GM19025 (cell line): ENCODE results near the gene RBFOX2.
"Not testable (repeated sequence)": the region's sequence is repeated elsewhere in the genome, so short reads cannot be mapped to it uniquely, and the experiment has no call there.

Source experiments
- ATAC-seq: cut with Tn5 transposase; IDR thresholded peaks from one replicate; pipeline ENCODE4 v1.9.1; 2021; ENCODE audit warnings: mild to moderate bottlenecking, low read depth, moderate library complexity; ENCODE audit not compliant: unreplicated experiment

The RBFOX2 gene

DNA sequence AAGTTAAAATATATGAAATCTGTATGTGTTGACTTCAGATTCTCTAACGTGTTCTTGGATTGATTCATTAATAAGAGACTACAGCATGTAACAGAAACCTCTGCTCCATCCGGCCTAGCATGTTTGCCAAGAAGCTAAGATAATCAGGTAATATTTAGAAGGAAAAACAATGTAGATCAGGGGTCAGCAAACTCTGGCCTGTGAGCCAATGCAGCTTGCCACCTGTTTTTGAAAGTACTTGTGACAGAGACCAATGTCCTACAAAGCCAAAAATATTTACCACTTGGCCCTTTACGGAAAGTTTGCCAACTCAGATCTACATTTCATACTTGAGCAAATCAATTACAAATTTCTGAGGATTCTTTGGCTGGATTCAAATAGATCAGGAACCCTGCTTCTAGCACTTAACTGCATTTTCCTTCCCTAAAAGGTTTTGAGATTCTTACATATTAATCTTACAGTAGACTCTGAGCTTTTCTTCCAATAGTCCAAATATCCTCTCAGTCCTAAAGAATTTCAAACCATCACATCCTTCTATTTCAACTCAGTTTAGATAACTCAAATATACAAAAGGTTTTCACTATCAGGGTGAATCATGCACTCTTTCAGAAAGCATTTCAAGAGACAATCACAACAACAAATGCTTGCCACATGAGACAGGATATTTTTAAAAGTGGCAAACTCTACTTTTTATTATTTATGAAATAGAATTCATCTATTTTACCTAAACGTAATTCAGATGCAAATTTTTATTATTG lies 281.5 kb downstream of the RBFOX2 start:
- ATAC-seq = no peak

DNA sequence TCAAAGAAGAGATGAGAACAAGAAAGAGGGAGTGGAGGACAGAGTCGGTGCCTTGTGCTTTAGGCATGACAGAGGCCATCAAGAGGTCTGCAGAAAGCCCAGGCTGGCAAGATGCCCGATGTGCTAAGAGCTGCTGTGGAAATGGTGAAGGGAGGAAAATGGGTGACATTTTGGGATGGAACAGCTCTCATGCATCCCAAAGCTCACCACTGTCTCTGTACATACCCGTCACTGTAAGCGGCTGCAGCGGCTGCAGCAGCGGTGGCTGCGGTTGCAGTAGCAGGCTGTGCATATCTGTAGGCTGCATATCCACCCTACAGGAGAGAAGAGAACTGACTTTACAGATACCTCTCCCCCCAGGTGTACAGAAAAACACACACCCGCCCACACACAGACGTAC lies 282.4 kb downstream of the RBFOX2 start:
- ATAC-seq = no peak

DNA sequence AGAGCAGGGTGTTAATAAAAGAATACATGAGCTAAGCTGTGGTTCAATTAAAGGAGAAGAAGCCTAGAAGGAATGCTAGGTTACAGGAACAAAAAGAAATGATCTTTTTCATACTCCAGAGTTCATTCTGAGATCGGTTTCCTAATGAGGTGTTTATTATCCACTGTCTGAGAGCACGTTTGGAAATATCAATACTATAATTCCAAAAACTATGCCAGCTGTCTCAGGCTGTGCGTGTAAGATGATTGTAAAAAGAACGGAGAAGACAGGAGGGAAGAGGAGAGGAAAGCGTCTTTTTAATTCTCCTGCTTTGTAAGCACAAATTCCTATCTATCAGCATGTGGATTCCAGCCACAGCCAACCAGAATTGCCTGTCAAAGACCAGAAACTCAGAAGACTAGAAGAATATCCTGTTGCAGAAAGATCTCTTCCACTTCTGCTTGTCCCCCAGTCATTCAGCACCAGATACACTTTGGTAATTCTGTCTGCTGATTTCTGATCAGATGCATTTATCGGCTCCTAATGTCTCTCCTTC lies 285.2 kb downstream of the RBFOX2 start:
- ATAC-seq = no peak

DNA sequence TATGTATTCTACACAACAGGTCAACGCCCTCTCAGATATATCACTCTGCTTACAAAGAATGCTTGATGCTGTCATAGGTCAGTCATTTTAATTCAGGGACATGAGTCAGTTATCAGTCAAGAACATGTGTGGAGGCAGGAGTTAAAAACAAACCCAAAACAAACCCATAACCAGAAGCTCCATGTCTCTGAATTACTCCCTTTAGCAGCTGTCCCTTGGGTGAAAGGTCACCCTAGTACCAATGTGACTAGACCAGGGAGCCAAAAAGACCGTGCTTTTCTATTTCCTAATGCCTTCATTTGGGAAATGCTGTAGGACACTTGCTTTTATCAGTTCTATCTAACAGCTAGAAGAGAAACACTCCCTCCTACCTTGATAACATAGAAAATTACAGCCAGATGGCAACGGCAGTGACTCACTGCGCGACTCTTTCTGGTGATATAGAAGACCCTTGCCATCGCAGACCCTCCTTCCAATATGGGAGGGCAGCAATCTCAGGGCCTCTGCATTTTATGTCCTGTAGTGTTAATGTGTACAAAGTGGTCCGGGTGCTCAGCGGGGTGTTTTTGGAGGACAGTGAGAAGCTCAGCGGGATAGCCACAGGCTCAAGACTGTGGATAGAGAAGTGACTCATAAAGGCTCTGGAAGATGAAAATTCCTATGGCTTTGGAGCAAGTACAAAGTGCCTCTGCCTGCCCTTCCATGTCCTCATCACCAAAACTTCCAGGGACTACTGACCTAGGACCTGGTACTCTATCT lies 286.1 kb downstream of the RBFOX2 start:
- no peak for ATAC-seq

DNA sequence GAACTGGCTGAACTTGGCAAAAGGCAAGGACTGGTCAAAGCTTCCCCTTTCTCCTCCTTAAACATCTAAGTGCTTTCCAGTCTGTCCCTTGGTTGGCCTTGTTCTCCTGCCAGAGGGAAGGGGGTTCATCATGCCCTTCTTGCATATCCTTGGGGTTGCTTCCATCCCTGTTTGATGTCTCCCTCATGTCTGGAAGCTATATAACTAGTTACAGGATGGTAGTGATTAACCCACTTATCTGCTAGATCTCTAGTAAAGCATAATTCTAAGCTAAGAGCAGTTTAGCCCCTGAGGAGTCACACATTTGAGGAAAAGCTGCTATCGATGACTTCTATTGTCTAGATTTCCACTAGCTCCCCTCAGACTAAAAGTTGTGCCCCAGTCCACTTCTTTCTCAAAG lies 288.0 kb downstream of the RBFOX2 start:
- no peak for ATAC-seq

DNA sequence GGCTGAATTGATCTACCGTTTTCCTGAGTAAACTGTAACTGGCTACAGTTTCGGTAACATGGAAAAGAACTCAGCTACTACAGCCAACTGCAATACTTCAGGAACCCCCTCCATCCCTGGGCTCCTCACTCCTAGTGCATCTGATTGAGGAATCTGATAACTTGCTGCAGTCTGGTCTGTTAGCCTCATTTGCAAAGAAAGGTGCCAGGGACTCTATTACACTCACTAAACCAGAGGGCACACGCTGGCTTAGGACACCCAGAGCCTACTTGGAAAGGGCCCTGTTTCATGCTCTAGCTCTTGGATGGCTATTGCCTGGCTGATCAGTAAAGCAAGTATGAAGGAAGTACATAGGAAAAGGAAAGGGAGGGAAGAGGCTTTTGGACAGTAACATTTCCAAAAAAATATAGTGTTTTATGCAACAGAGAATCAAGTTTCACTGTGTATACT lies 288.7 kb downstream of the RBFOX2 start:
- ATAC-seq = no peak

DNA sequence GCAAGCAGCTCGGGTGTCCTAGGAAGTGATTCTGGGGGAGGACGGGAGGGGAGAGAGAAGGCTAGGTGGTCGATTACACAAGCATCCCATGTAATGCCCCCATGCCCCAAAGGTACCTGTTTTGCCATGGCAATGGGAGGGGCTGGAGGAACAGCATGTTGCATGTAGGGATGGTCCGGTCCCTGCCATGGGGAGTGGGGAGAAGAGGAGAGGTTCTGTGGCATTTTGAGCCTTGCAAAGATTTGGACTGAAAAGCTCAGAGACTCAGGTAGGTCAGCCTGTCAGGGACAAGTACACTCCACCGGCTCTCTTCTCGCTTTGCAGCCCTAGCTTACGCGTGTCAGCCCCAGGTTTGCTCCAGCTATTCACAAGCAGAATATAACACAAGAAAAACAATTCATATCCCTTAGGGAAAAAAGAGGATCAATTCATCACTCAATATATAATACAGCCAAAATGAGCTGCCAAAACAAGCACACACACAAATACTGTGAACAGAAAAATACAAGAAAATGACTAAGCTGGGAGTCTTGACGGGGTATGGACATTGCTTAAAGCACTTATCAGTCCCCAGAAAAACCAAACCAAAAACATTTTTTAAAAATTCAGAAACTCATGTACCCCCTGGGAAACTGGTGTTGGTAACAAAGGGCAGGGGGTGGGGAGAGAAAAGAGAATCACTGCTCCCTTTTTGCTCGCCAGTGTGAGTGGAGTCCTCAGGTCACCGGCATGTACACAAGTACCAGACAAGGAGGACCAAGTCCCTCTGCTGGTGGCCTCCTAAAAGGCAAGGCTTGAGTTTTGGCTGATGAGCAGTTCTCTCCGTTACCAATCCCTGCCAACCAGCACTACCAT lies 289.3 kb downstream of the RBFOX2 start:
- no peak for ATAC-seq

DNA sequence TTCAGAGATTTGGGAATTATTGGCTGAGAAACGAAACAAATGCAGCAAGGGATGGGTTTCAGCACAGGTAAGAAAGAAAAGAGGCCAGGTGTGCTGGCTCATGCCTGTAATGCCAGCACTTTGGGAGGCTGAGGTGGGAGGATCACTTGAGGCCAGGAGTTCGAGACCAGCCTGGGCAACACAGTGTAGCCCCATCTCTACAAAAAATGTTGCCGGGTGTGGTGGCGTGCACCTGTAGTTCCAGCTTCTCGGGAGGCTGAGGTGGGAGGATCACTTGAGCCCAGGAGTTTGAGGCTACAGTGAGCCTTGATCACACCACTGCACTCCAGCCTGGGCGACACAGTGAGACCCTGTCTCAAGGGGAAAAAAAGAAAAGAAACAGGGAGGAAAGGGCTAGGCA lies 290.7 kb downstream of the RBFOX2 start:
- ATAC-seq = not testable (repeated sequence)

DNA sequence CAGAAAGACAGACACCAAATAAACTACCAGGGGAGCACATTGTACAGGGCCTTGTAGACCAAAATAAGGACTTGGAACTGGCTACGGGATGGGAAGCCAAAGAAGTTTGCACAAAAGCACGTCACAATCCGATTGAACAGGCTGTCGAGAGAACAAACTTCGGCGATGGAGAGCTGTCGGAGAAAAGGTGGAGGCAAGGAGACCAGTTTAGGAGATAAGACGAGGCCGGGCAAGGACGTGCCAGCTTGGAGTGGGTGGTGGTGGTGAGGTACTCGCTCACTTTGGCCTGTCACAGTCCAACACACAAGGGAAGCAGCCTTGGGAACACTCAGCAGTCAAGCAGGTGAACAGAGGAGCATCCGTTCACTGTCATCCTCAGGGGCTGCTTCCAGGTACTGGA lies 291.9 kb downstream of the RBFOX2 start:
- ATAC-seq = no peak

DNA sequence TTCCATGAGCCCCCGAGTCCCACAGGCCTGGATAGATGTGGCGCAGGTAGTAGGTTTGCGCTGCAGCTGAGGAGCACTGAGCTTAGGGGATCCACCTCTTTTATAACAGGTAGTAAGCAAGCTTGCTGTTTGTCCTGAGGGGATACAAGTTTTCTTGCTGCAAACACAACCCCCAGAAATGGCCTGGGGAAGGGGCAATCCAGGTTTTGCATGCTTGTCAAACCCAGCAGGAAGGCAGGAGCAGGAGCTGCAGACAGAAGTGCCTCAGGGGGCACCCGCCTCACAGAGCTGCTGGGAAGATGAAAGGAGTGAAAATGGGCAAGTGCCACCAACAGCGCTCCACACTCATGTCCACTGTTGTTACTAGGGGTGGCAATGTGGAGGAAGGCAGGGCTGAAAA lies 292.5 kb downstream of the RBFOX2 start:
- ATAC-seq = no peak

DNA sequence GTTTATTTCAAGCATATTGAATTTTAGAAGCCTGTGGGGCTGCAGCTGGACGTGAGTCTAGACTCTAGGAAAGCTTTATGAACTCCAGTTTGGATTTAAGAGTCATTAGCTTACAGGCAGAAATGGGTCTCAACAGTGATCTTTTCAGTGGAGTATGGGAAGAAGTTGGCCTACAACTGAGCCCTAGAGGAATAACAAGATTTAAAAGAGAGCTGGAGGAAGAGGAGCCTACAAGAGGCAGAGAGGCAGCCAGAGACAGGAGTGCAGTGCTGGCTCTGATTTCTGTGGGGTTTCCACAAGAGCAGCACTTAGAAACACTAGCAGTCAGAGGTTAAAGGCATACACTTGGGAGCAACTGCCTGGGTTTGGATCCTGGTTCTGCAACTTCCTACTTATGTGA lies 293.1 kb downstream of the RBFOX2 start:
- ATAC-seq = no peak

DNA sequence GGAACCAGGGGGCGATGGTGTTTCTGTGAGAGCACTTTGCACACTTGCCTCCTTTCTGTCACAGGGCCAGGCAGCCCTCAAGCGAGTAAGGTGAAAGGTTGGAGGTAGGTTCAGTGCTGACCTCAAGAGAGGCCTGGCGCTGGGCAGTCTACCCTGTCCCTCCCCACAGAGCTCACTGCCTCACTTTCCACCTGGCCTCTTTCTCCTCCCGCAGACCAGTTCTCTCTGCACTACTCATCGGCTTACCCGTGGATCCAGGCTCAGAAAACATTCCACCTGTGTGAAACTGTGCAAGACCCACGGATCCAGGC lies 294.2 kb downstream of the RBFOX2 start:
- no peak for ATAC-seq

DNA sequence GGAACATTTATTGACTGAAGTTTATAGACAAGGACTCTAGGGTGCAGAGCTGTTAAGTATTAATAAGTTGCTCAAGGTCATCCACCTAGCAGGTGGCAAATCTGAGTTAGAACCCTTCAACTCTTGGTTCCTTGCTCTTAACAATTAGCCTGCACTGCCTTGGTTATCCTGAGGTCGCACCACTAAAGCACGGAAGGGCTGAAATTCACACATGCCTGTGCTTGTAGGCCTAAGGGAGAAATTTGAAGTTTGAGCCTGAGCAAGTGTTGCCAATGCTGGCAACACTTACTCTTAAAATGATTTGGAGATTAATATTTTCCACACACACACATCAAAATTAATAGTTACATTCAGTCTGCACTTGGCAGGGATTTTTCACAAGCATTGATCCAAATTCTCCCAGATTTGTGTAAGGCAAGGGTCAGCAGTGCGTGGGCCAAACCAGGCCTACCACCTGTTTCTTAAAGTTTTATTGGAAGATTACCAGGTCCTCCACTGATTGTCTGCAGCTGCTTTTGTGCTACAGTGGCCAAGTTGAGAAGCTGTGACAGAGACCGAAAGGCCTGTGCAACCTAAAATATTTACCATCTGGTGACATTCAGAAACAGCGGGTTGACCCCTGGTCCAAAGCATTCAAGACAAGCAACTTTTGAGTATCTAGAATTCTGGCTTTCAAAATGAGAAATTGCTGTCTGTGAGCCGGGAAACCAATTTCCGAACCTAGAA lies 294.7 kb downstream of the RBFOX2 start:
- no peak for ATAC-seq

DNA sequence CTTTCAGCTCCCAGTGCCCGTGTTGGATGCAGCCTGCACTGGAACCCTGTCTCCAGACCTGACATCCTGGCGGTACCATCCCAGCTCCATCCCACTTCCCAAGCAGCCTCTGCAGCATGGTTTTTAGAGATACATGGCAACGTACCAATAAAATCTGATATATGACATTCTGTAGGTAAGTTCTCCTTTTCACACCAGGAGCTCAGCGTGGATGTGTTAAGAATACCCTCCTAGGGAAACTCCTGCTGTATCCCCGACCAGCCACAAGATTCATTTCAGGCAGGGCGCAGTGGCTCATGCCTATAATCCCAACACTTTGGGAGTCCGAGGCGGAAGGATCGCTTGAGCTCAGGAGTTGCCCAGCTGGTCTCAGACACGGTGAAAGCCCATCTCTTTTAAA lies 295.6 kb downstream of the RBFOX2 start:
- ATAC-seq = no peak

DNA sequence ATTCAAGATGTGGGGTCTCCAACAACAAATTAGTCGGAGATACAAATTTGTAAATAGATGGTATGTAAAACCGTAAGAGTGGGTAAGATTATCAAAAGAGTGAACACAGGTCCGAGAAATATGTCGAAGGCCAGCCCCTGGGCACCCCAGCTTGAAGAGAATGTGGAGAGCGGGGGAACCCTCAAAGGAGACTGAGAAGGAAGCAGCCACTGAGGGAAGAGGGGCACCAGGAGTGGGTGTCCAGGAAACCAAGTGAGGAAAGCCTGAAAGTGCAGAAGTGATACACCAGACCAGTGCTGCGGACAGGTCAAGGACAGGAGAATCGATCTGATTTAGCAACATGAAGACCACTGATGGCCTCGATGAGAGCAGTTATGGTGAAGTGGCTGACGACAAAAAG lies 296.5 kb downstream of the RBFOX2 start:
- no peak for ATAC-seq

DNA sequence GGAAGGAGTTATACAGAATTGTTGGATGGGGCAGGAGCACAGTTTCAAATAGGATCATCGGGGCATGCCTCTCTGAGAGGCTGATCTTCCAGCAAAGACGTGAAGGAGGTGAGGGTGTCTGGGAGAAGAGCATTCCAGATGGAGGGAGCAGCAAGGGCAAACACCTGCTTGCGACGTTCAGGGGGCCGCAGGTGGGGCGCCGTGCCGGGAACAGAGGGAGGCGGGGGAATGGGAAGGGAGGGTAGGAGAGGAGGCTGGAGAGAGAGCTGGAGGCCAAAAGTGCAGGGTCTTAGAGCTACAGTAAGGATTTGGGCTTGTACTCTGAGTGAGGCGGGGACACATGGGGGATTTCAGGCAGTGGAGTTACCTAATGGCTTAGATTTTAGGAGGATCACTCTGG lies 297.3 kb downstream of the RBFOX2 start:
- no peak for ATAC-seq

DNA sequence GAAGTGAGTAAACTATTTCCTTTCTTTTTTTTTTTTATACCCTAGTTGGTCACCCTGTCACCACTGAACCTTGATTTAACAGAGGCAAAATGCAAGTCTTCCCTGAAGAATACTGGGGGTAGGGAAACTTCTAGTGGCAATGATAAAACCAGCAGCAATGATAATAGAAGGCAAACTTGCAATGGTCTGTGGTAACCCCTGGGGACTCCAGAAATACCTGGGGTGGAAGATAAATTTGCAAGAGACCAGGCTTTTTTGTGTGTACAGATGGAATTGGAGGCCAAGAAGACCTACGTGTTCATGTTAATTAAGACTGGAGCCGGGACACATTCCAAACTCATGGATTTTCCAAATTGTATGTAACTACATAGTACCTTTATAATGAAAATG lies 299.3 kb downstream of the RBFOX2 start:
- no peak for ATAC-seq

DNA sequence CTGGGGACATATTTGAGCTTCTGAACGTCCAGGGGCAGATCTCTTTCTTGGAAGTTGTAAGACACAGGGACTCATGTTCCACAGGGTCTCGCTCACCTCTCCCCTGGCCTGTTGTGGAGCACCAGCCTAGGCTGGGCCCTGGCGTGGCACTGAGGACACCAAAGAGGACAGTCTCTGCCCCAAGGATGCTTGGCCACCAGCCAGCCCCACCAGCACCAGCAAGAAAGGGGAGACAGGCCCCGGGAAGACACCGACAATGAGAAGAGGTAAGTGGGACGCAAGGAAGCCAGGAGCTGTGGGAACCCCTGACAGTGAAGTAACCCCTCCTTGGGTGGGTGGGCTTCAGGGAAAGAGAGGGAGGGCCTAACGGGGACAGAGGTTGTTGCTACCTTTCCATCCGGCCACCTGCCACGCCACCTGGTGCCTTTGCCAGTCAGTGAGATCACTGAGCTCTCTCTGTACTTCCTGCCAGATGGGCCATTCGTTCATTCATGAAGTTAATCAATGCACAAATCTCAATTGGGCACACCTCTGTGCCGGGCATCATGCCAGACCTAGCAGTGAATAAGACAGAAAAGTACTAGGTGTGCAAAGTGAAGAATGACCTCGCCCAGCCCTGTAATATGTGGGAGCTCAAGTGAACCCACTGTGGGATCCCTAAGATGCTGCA lies 299.9 kb downstream of the RBFOX2 start:
- ATAC-seq = no peak

DNA sequence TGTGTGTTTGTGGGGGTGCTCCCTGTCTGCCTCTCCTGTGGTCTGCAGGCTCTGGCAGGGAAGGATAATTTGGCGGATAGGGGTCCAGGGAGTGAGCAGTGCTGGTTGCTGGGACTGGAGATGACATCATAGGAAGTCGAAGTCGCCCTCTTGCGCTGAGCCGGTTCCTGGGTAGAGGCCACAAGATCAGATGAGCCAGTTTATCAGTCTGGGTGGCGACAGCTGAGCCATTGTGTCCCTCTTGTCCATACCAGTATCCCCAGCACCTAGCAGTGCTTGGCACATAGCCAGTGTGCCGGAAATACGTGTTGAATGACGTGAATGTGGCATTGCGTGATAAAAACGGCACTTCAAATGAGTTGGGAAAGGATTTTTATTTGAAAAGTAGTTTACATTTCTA lies 301.2 kb downstream of the RBFOX2 start:
- no peak for ATAC-seq

DNA sequence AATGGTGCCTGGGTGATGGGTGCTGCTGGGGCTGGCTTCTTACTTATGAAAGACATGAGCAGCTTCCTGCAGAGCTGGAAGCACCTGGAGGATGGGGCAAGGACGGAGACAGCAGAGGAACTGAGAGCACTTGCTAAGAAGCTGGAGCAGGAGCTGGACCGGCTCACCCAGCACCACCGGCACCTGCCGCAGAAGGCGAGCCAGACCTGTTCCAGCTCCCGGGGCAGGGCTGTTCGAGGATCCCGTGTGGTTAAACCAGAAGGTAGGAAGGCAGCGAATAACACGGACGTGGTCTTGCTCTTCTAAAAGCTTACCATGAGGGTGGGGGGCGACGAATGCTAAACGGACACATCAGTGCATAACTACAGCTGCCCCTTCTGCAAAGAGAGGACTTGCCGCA lies 301.7 kb downstream of the RBFOX2 start:
- ATAC-seq = no peak
